Type B pancreatic cell (in vitro differentiated cells): ENCODE data around the gene KIF26B. TPM values are rescaled to one million over a fixed set of nuclear protein-coding genes. Genes with fewer than 3 reads are reported as not detected.

ENCODE experiments used
- DNase-seq: peaks from one replicate; pipeline ENCODE4 v3.0.0; 2021; ENCODE audit warnings: mixed read lengths; ENCODE audit not compliant: unreplicated experiment; ENCODE audit errors: extremely low spot score
- H3K27ac Mint-ChIP-seq: 2 replicates; pipeline ENCODE4 v1.8.0; 2021; ENCODE audit warnings: mild to moderate bottlenecking, mixed read lengths
- H3K27me3 Mint-ChIP-seq: 2 replicates; pipeline ENCODE4 v1.8.0; 2021; ENCODE audit warnings: mixed read lengths
- H3K36me3 Mint-ChIP-seq: 2 replicates; pipeline ENCODE4 v1.8.0; 2021; ENCODE audit warnings: mixed read lengths
- H3K4me1 Mint-ChIP-seq: one replicate; pipeline ENCODE4 v1.8.0; 2021; ENCODE audit warnings: mixed read lengths; ENCODE audit not compliant: unreplicated experiment
- H3K4me3 Mint-ChIP-seq: 2 replicates; pipeline ENCODE4 v1.8.0; 2021; ENCODE audit warnings: mild to moderate bottlenecking, mixed read lengths
- H3K9me3 Mint-ChIP-seq: 2 replicates; pipeline ENCODE4 v1.8.0; 2021; ENCODE audit warnings: mixed read lengths
- total RNA-seq: library from RNA; stranded (reverse); gene quantifications from 2 replicates; pipeline ENCODE4 v1.2.1, GENCODE V29; 2021; ENCODE audit warnings: low replicate concordance
- TF ChIP-seq, protein P1 (sequence below): fragments of 200-600 bp; sonication (generic); conservative IDR thresholded peaks from 2 replicates; pipeline ENCODE4 v1.5.0; 2021; ENCODE audit warnings: antibody characterized with exemption, mild to moderate bottlenecking

Gene KIF26B
- total RNA-seq, 1 donor from 2014 or later, result 22.1 TPM

DNA sequence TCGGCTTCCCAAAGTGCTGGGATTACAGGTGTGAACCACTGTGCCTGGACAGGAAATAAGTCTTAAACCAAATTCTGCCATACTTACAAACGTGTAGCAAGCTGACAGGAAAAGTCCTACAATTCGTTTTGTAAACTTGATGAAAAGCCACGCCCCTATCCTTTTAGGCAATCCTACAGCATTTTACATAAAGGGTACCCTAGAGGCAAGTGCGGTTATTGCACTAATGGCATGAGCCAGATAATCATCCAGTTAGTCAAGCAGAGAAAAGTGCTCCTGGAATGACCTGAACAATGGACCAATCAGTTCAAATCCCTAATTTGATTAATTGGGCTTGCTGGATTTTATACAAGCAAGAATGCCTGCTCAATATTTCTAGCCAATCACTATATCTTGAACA, 338.2 kb downstream of the KIF26B start:
- peaks cover 5% of the 10 kb centered on the region for H3K9me3 Mint-ChIP-seq
- peaks cover 3% of the 10 kb centered on the region for H3K27me3 Mint-ChIP-seq
- TF ChIP-seq, protein P1, sequence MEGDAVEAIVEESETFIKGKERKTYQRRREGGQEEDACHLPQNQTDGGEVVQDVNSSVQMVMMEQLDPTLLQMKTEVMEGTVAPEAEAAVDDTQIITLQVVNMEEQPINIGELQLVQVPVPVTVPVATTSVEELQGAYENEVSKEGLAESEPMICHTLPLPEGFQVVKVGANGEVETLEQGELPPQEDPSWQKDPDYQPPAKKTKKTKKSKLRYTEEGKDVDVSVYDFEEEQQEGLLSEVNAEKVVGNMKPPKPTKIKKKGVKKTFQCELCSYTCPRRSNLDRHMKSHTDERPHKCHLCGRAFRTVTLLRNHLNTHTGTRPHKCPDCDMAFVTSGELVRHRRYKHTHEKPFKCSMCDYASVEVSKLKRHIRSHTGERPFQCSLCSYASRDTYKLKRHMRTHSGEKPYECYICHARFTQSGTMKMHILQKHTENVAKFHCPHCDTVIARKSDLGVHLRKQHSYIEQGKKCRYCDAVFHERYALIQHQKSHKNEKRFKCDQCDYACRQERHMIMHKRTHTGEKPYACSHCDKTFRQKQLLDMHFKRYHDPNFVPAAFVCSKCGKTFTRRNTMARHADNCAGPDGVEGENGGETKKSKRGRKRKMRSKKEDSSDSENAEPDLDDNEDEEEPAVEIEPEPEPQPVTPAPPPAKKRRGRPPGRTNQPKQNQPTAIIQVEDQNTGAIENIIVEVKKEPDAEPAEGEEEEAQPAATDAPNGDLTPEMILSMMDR, result peak; percentile 55
- no peak for DNase-seq
- peaks cover 3% of the 10 kb centered on the region for H3K36me3 Mint-ChIP-seq
- no peaks in the 10 kb centered on the region for H3K4me1 Mint-ChIP-seq
- H3K27ac Mint-ChIP-seq, result no peak overlapping the region
- H3K4me3 Mint-ChIP-seq, result no peak overlapping the region

DNA sequence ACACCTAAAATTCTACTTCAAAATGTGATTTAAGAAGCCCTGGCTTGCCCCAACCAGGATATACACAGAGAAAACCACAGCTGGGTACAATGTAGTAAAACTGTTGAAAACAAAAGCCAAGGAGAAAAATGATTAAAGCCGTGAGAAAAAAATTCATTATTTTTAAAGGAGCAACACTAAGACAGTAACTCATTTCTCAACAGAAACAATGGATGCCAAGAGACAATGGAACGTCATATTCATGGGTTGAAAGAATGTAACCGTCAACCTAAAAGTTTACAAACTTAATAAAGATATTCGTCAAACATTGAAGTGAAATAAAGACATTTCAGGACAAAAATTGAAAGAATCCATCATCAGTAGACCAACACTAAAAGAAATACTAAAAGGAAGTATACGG, 340.9 kb downstream of the KIF26B start:
- Mint-ChIP-seq H3K27ac (no peak overlapping the region), H3K4me3 (no peak overlapping the region), H3K27me3 (no peaks in the 10 kb centered on the region), H3K9me3 (peaks cover 2% of the 10 kb centered on the region), H3K4me1 (no peaks in the 10 kb centered on the region), H3K36me3 (peaks cover 3% of the 10 kb centered on the region)
- TF ChIP-seq, protein P1, result no peak
- no peak for DNase-seq

DNA sequence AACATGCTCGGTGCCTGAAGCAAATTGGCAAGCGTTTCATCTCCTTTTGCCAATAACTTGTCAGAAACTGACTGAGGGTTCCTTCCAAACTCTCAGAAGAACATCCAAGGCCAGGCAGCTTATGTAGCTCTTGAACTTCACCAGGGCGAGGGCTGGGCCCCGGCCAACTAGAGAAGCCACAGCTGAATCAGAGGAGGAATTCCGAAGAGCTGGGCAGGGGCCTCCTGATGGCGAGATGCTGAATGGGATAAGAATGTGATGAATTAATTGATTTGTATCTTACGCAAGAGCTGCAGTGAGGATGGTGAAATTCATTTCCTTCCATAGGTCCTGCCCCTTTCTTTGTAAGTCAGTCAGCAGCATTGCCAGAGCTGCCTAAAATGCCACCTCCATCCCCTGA, 345.8 kb downstream of the KIF26B start:
- Mint-ChIP-seq H3K27me3 (no peaks in the 10 kb centered on the region), H3K27ac (no peak overlapping the region), H3K36me3 (no peaks in the 10 kb centered on the region), H3K4me3 (no peak overlapping the region), H3K4me1 (no peaks in the 10 kb centered on the region), H3K9me3 (no peaks in the 10 kb centered on the region)
- no peak for DNase-seq
- TF ChIP-seq, protein P1, result no peak

DNA sequence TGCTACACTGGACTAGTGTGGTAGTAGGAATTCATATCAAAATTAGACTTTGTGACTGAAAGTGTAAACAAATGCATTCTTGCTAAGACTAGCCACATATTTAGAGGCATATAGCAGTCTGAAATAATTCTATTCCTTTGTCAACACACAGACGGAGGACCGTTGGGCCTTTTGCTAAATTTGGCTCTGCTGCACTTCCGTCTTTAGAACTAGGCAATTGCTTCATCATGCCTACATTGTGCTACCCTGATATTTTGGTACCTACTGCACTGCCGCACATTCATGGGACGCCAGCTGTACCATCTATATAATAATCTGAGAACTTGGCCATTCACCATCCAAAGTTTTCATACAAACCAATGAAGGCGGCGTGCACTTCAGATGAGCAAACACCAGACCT, 346.8 kb downstream of the KIF26B start:
- Mint-ChIP-seq H3K27me3 (no peaks in the 10 kb centered on the region), H3K4me3 (no peak overlapping the region), H3K9me3 (no peaks in the 10 kb centered on the region), H3K36me3 (no peaks in the 10 kb centered on the region), H3K4me1 (no peaks in the 10 kb centered on the region), H3K27ac (no peak overlapping the region)
- TF ChIP-seq, protein P1, result no peak
- no peak for DNase-seq

DNA sequence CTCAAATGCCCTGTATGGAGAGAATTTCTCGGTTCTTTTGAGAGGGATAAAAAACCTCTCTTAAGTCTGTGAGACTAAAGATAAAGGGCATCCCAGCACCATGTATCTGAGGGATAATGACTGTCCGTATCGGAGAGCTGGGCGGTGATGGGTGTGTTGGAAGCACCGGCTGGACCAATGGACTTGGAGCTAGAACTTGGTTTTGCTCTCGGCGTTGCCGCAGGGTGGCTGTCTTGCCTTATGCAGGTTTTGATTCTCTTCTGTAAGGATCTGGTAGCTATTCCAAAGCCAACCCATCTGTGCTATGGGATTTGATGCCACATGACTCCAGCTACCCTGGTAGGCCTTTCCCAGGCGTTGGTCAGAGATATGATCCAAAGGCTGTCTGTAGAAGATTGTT, 348.8 kb downstream of the KIF26B start:
- Mint-ChIP-seq H3K36me3 (no peaks in the 10 kb centered on the region), H3K27me3 (no peaks in the 10 kb centered on the region), H3K4me1 (no peaks in the 10 kb centered on the region), H3K9me3 (no peaks in the 10 kb centered on the region), H3K4me3 (no peak overlapping the region), H3K27ac (no peak overlapping the region)
- TF ChIP-seq, protein P1, result no peak
- no peak for DNase-seq

DNA sequence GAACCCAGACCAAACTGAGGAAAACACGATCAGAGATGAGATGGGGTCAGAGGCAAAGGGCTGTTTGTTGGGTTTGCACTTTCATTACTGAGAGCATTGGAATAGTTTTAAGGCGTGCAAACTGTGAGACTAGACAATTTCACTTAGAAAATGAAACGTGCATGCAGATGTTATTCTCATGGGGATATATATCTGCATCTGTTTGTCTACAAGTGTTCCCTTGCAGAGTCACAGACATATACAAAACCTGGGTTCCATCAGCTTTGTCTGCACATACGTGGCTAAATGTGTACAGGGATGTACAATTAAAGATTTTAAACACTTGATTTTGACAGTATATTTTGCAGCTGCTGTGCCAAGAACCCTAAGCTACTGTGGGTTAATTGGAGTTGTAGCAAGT, 355.4 kb downstream of the KIF26B start:
- H3K9me3 Mint-ChIP-seq, result no peaks in the 10 kb centered on the region
- peaks cover 29% of the 10 kb centered on the region for H3K4me1 Mint-ChIP-seq
- peaks cover 15% of the 10 kb centered on the region for H3K27me3 Mint-ChIP-seq
- TF ChIP-seq, protein P1, result no peak
- no peak for DNase-seq
- H3K4me3 Mint-ChIP-seq, result no peak overlapping the region
- H3K36me3 Mint-ChIP-seq, result no peaks in the 10 kb centered on the region
- H3K27ac Mint-ChIP-seq, result no peak overlapping the region
